ENCODE measurements around the gene CPN2. TPM values are rescaled to one million over a fixed set of nuclear protein-coding genes. Genes with fewer than 3 reads are reported as not detected.

The CPN2 gene
- total and polyA plus RNA-seq, 2 experiments from 2014 or later = 0.36 to 0.88 TPM

DNA sequence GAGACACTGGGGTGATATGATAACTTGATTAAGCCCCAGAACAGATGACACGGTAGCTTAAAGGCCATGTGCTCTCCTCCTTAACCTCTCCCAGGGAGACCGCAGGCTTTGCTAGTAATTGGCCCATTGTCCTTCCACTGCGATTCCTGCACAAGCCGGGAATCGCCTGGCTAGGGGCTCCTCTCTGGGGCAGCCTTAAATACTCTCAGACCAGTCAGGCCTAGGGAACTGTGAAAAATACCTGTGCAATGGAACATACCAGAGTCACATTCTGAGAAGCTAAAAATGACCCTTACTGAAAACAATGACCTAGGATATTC, 56.3 kb downstream of the CPN2 start:
- Histone ChIP-seq H3K36me3 (no peaks in the 10 kb centered on the region), H3K27me3 (no peaks in the 10 kb centered on the region), H3K4me3 (no peak overlapping the region), H3K9me3 (ENCODE audit: low read depth) (no peaks in the 10 kb centered on the region), H3K4me1 (ENCODE audit: low read depth) (peaks cover 8% of the 10 kb centered on the region), H3K27ac (no peak overlapping the region)
- DNase-seq (ENCODE audit: low read depth in 1 of 2, low spot score in 1 of 2) = no peak
- TF ChIP-seq, protein P1, sequence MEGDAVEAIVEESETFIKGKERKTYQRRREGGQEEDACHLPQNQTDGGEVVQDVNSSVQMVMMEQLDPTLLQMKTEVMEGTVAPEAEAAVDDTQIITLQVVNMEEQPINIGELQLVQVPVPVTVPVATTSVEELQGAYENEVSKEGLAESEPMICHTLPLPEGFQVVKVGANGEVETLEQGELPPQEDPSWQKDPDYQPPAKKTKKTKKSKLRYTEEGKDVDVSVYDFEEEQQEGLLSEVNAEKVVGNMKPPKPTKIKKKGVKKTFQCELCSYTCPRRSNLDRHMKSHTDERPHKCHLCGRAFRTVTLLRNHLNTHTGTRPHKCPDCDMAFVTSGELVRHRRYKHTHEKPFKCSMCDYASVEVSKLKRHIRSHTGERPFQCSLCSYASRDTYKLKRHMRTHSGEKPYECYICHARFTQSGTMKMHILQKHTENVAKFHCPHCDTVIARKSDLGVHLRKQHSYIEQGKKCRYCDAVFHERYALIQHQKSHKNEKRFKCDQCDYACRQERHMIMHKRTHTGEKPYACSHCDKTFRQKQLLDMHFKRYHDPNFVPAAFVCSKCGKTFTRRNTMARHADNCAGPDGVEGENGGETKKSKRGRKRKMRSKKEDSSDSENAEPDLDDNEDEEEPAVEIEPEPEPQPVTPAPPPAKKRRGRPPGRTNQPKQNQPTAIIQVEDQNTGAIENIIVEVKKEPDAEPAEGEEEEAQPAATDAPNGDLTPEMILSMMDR (IDR thresholded peaks at IDR 0.05; ENCODE audit: low read depth, low read length) = no peak

DNA sequence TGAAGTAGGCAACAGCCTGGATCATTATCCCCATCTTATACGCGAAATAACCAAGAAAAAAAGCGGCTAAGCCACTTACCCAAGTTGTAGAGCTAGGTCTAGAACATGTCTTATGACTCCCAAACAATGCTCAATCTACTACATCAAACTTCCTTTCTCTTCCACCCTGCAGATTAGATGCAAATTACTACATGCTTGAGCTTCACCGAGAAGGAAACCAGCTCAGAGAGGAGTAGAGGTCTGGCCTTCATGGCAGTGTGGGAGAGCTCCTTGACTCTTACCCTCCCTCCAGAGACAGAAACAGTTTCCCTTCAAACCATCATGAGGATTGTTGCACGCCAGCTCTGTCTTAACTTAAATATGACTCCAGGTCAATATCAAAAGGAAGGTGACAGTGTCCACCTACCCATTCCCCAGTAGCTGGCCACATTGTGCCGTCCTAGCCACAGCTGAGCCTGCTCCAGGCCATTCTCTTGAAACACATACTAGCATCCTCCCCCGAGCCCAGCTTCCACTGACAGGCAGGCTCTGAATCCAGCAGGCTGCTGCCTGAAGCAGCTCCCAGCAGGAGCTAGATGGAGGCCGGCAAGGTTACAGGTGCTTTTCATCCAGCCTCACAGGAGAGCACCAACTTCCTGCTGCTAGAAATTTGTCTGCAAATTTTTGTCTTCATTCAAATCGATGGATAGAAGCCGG, 56.8 kb downstream of the CPN2 start:
- no peak overlapping the region for H3K27ac ChIP-seq
- no peaks in the 10 kb centered on the region for H3K36me3 ChIP-seq
- no peak overlapping the region for H3K4me3 ChIP-seq
- no peaks in the 10 kb centered on the region for H3K27me3 ChIP-seq
- TF ChIP-seq, protein P1 (IDR thresholded peaks at IDR 0.05; ENCODE audit: low read depth, low read length) = no peak
- no peaks in the 10 kb centered on the region for H3K9me3 ChIP-seq (ENCODE audit: low read depth)
- peaks cover 8% of the 10 kb centered on the region for H3K4me1 ChIP-seq (ENCODE audit: low read depth)
- no peak for DNase-seq (ENCODE audit: low read depth in 1 of 2, low spot score in 1 of 2)

DNA sequence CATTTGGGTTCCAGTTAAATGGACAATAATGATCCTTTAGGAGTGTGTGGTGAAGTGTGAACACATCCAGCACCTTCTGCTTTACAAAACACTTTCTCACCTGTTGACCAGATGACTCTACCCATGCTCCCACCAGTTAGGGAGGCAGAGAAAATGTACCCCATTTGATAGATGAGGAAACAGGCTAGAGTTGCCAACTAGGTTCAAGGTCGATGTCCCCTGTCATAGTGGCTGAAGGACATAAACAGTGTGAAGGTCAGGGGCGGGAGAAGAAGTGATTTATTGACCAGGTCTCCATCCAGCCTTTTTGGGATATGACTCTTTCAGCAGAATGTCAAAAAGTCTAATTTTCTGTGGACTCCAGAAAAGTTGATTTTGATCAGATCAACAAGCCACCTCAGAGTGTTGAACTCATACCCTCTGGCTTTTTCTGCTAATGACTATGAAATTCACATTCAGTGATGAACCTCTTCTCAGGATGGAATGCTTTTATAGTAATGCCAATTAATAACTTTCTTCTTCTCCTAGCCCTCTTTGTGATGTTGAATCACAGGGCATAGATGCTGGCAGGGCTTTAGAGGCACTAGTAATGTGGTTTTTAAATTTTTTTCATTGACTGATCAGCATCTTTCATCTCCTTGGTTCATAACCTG, 57.5 kb downstream of the CPN2 start:
- H3K27ac ChIP-seq = no peak overlapping the region

DNA sequence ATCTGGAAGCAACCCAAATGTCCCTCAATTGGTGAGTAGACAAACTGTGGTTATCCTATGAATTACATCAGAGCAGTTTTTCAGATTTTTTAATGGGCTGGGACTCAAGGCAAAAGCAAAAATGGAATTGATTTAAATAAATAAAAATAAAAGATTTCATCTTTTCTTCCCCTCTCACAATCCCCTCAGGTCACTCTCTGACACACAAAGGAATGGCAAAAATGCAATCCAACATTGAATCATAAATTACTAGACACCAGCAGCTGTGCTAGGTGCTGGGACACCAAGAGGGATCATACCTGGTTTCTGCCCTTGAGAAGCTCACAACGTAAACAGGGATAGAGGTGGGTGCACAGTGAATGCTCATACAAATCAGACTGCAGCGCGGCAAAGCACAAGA, 58.8 kb downstream of the CPN2 start:
- DNase-seq (ENCODE audit: low read depth in 1 of 2, low spot score in 1 of 2) = no peak
- peaks cover 8% of the 10 kb centered on the region for H3K4me1 ChIP-seq (ENCODE audit: low read depth)
- no peaks in the 10 kb centered on the region for H3K36me3 ChIP-seq
- no peak overlapping the region for H3K4me3 ChIP-seq
- TF ChIP-seq, protein P1 (IDR thresholded peaks at IDR 0.05; ENCODE audit: low read depth, low read length) = no peak
- no peaks in the 10 kb centered on the region for H3K9me3 ChIP-seq (ENCODE audit: low read depth)
- H3K27me3 ChIP-seq = peaks cover 2% of the 10 kb centered on the region
- no peak overlapping the region for H3K27ac ChIP-seq

More for the DNA sequence above, 57.5 kb downstream of the CPN2 start:
- DNase-seq (ENCODE audit: low read depth in 1 of 2, low spot score in 1 of 2) = no peak
- Histone ChIP-seq H3K9me3 (ENCODE audit: low read depth) (no peaks in the 10 kb centered on the region), H3K27me3 (no peaks in the 10 kb centered on the region), H3K4me1 (ENCODE audit: low read depth) (peaks cover 8% of the 10 kb centered on the region), H3K36me3 (no peaks in the 10 kb centered on the region), H3K4me3 (no peak overlapping the region)
- TF ChIP-seq, protein P1 (IDR thresholded peaks at IDR 0.05; ENCODE audit: low read depth, low read length) = no peak

Other genes starting within 250 kb of the CPN2 start
- gene HES1, start 215.2 kb downstream of the CPN2 start, total RNA-seq = 22.6 and 43.2 TPM in 2 replicates
- 22.2 and 33.9 TPM in 2 replicates for gene HES1, start 215.2 kb downstream of the CPN2 start, polyA plus RNA-seq
- gene LRRC15, start 18.4 kb upstream of the CPN2 start, total RNA-seq = 0.06 TPM in 1 of 2 replicates, not detected in the other
- gene LRRC15, start 18.4 kb upstream of the CPN2 start, polyA plus RNA-seq = 0.02 TPM in 1 of 2 replicates, not detected in the other
- 0.83 and 0.95 TPM in 2 replicates for gene GP5, start 47.9 kb upstream of the CPN2 start, total RNA-seq
- 0.21 TPM in 1 of 2 replicates, not detected in the other for gene GP5, start 47.9 kb upstream of the CPN2 start, polyA plus RNA-seq
- gene ATP13A3, start 135.7 kb upstream of the CPN2 start, total RNA-seq = 262 and 293 TPM in 2 replicates
- 51.8 and 74.5 TPM in 2 replicates for gene ATP13A3, start 135.7 kb upstream of the CPN2 start, polyA plus RNA-seq

Data from cardiac muscle cell (in vitro differentiated cells and primary cell).